Panc1 (cell line): ENCODE results near the gene AKT3. TPM values are rescaled to one million over a fixed set of nuclear protein-coding genes. Genes with fewer than 3 reads are reported as not detected.

Source experiments
- ATAC-seq: fragments of 200-7000 bp; cut with Tn5 transposase; 2 replicates; pipeline ENCODE4 v1.9.1; 2020; ENCODE audit warnings: mild to moderate bottlenecking, moderate library complexity
- BruUV-seq: library from RNA; stranded (reverse); fragments of 400-500 nt; replicated peaks from 2 replicates; lab custom pipeline; 2021; lab: Mats Ljungman, UMichigan
- CTCF ChIA-PET: fragments of 300-600 bp; sonication (Branson Sonifier 250); formaldehyde crosslinking; loops from one replicate; lab custom pipeline; 2022; ENCODE audit warnings: antibody characterized with exemption; lab: Charles Lee
- POLR2A ChIA-PET: fragments of 300-600 bp; sonication (Branson Sonifier 250); formaldehyde crosslinking; loops from one replicate; lab custom pipeline; 2022; ENCODE audit warnings: antibody characterized with exemption; lab: Charles Lee
- DNase-seq: peaks from one replicate; pipeline ENCODE4 v3.0.0-alpha.2; 2010; ENCODE audit warnings: low read depth, low spot score
- H3K27ac ChIP-seq: 2 replicates; pipeline ENCODE4 v1.5.1; 2011; ENCODE audit warnings: mild to moderate bottlenecking, low read length, inconsistent platforms
- H3K27me3 ChIP-seq: fragments of 200-500 bp; sonication (Bioruptor generic); 2 replicates; pipeline ENCODE4 v1.6.0; 2014; ENCODE audit warnings: low read length, inconsistent platforms; ENCODE audit not compliant: control insufficient read depth, insufficient read depth
- H3K36me3 ChIP-seq: fragments of 200-500 bp; sonication (Bioruptor generic); 2 replicates; pipeline ENCODE4 v1.5.1; 2014; ENCODE audit warnings: inconsistent platforms, mild to moderate bottlenecking, low read length, moderate library complexity; ENCODE audit not compliant: control insufficient read depth, insufficient read depth
- H3K4me1 ChIP-seq: 2 replicates; pipeline ENCODE4 v1.5.1; 2011; ENCODE audit warnings: inconsistent platforms, mild to moderate bottlenecking, low read length, moderate library complexity; ENCODE audit not compliant: control insufficient read depth, insufficient read depth
- H3K4me3 ChIP-seq, 2 experiments: 2 replicates each; pipeline ENCODE4 v1.5.1; 2011 to 2012; ENCODE audit warnings: low read depth in 2 of 2, low read length in 2 of 2, mild to moderate bottlenecking in 2 of 2, inconsistent platforms in 1 of 2, moderate library complexity in 1 of 2
- H3K9me3 ChIP-seq: fragments of 200-500 bp; sonication (Bioruptor generic); 2 replicates; pipeline ENCODE4 v1.5.1; 2014; ENCODE audit warnings: low read depth, mild to moderate bottlenecking, inconsistent platforms, low read length, moderate library complexity; ENCODE audit not compliant: control insufficient read depth, insufficient read depth
- CTCF ChIP-seq: fragments of 450-650 bp; IDR thresholded peaks from 2 replicates; pipeline ENCODE4 v1.5.1; 2017; ENCODE audit warnings: mild to moderate bottlenecking
- POLR2AphosphoS5 ChIP-seq: IDR thresholded peaks from 2 replicates; pipeline ENCODE4 v1.6.1; 2012; ENCODE audit warnings: mild to moderate bottlenecking, low read depth, low read length, moderate library complexity
- REST ChIP-seq, 2 experiments: IDR thresholded peaks; 2 replicates each; pipeline ENCODE4 v1.6.1; 2011 to 2012; ENCODE audit warnings: low read depth in 2 of 2, control low read depth in 1 of 2, low read length in 1 of 2, mild to moderate bottlenecking in 1 of 2, moderate library complexity in 1 of 2; ENCODE audit not compliant: insufficient read depth in 1 of 2
- SIN3A ChIP-seq: IDR thresholded peaks from 2 replicates; pipeline ENCODE4 v1.6.1; 2012; ENCODE audit warnings: low read depth, mild to moderate bottlenecking, low read length, moderate library complexity, borderline replicate concordance; ENCODE audit not compliant: insufficient read depth
- TCF7L2 ChIP-seq: IDR thresholded peaks from 2 replicates; pipeline ENCODE4 v1.6.1; 2011; ENCODE audit warnings: mild to moderate bottlenecking, low read depth, low read length, inconsistent platforms
- in situ Hi-C: cut with HindIII; loops from 2 replicates; pipeline ENCODE4 v1.10.0; 2016; ENCODE audit warnings: low sequenced_read_pairs, low pct_unique_long_range_greater_than_20kb
- intact Hi-C: fragments of 100-400 bp; cut with micrococcal nuclease; formaldehyde crosslinking; loops from one replicate; pipeline ENCODE4 v1.10.0; 2022; ENCODE audit not compliant: unreplicated experiment
- total RNA-seq: library from RNA; stranded (reverse); gene quantifications from one replicate; pipeline ENCODE4 v1.2.1, GENCODE V29; 2021; ENCODE audit not compliant: unreplicated experiment

Gene AKT3
- total RNA-seq, 1 experiment from 2014 or later = 11.0 TPM

- no peak for TF ChIP-seq CTCF
Observed at GRCh38 chr1:243726806-243727502, 123.1 kb downstream of the AKT3 start (continued).

GRCh38 chr1:243725846-243726245, 124.2 kb downstream of the AKT3 start:
- Histone ChIP-seq H3K27me3 (no peaks in the 10 kb centered on the region), H3K27ac (no peak overlapping the region), H3K36me3 (no peaks in the 10 kb centered on the region), H3K4me3 (no peak overlapping the region), H3K9me3 (no peaks in the 10 kb centered on the region), H3K4me1 (no peaks in the 10 kb centered on the region)
- no peak for ATAC-seq
- POLR2A ChIA-PET = no interaction called here
- in situ Hi-C loops = no loop called here
- no peak for DNase-seq
- TF ChIP-seq REST (IDR thresholded peaks at IDR 0.05; ENCODE audit: insufficient read depth in 1 of 2, low read depth in 2 of 2, low read length in 1 of 2) (no peak), CTCF (no peak), SIN3A (no peak), TCF7L2 (no peak), POLR2AphosphoS5 (no peak)
- intact Hi-C loops = no loop called here
- BruUV-seq = no TSS peak
- CTCF ChIA-PET = no interaction called here

- Histone ChIP-seq H3K36me3 (no peaks in the 10 kb centered on the region), H3K27ac (no peak overlapping the region), H3K27me3 (no peaks in the 10 kb centered on the region), H3K4me1 (no peaks in the 10 kb centered on the region), H3K9me3 (no peaks in the 10 kb centered on the region), H3K4me3 (no peak overlapping the region)
- ChIA-PET CTCF (no interaction called here), POLR2A (no interaction called here)
- DNase-seq (no peak), ATAC-seq (no peak)
- TF ChIP-seq POLR2AphosphoS5 (no peak), TCF7L2 (no peak), REST (IDR thresholded peaks at IDR 0.05; ENCODE audit: insufficient read depth in 1 of 2, low read depth in 2 of 2, low read length in 1 of 2) (no peak), CTCF (no peak), SIN3A (no peak)
- BruUV-seq = no TSS peak
- in situ Hi-C loops (no loop called here), intact Hi-C loops (no loop called here)
Observed at GRCh38 chr1:243725075-243725474, 125.0 kb downstream of the AKT3 start.
